Measurements from ENCODE around the gene APMAP.

APMAP gene

GRCh38 chr20:25032065-25032477 is 39.5 kb upstream of the APMAP start:
- H3K9me2 ChIP-seq (ENCODE audit: low read depth, low read length), result no peaks in the 10 kb centered on the region
- no peak overlapping the region for H3K9ac ChIP-seq (ENCODE audit: low read length)
- no peak overlapping the region for H3K27ac ChIP-seq (ENCODE audit: low read depth, low read length, poor library complexity, severe bottlenecking)
- H2AFZ ChIP-seq (ENCODE audit: low read length), result no peak overlapping the region
- H3K4me3 ChIP-seq (ENCODE audit: low read depth, low read length, poor library complexity, severe bottlenecking), result no peak overlapping the region
- H3K4me2 ChIP-seq (ENCODE audit: low read length), result no peak overlapping the region
- H3K27me3 ChIP-seq (ENCODE audit: insufficient read depth, low read length), result no peaks in the 10 kb centered on the region
- H3F3A ChIP-seq (ENCODE audit: insufficient read depth, low read length), result no peaks in the 10 kb centered on the region
- TF ChIP-seq EZH2 (IDR thresholded peaks at IDR 0.05; ENCODE audit: borderline replicate concordance, low read length), result no peak
- H3K79me2 ChIP-seq (ENCODE audit: insufficient read depth, low read length), result no peaks in the 10 kb centered on the region
- H4K20me1 ChIP-seq (ENCODE audit: insufficient read depth, low read length), result no peaks in the 10 kb centered on the region
- no peaks in the 10 kb centered on the region for H3K36me3 ChIP-seq (ENCODE audit: insufficient read depth, low read length)
- H3K4me1 ChIP-seq (ENCODE audit: insufficient read depth, low read length, severe bottlenecking), result peaks cover 17% of the 10 kb centered on the region
- no peaks in the 10 kb centered on the region for H3K9me3 ChIP-seq (ENCODE audit: low read length)

DNA sequence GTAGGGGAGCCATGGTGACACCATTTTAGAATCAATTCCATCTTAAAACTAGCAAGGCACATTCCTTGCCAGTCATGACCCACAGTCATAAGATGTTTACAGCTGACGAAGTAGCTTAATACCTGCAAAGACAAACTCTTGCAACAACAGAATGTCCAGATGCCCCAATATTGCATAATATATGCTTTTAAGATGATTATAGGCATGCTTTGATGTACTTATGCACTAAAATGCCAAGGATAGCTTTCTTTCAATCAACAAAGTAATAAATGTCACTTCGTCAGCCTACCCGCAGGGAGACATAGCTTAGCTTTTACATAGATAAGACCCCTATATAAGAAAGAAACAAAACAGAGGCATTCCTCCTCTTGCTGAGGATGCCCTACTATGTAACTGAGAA is 38.7 kb upstream of the APMAP start:
- Histone ChIP-seq H3K27ac (ENCODE audit: low read depth, low read length, poor library complexity, severe bottlenecking) (no peak overlapping the region), H3K27me3 (ENCODE audit: insufficient read depth, low read length) (no peaks in the 10 kb centered on the region), H3F3A (ENCODE audit: insufficient read depth, low read length) (no peaks in the 10 kb centered on the region), H3K9me2 (ENCODE audit: low read depth, low read length) (no peaks in the 10 kb centered on the region), H3K4me2 (ENCODE audit: low read length) (no peak overlapping the region), H4K20me1 (ENCODE audit: insufficient read depth, low read length) (no peaks in the 10 kb centered on the region), H3K9me3 (ENCODE audit: low read length) (no peaks in the 10 kb centered on the region), H3K9ac (ENCODE audit: low read length) (no peak overlapping the region), H3K4me3 (ENCODE audit: low read depth, low read length, poor library complexity, severe bottlenecking) (no peak overlapping the region), H3K4me1 (ENCODE audit: insufficient read depth, low read length, severe bottlenecking) (peaks cover 8% of the 10 kb centered on the region), H3K36me3 (ENCODE audit: insufficient read depth, low read length) (no peaks in the 10 kb centered on the region), H3K79me2 (ENCODE audit: insufficient read depth, low read length) (no peaks in the 10 kb centered on the region), H2AFZ (ENCODE audit: low read length) (no peak overlapping the region)
- no peak for TF ChIP-seq EZH2 (IDR thresholded peaks at IDR 0.05; ENCODE audit: borderline replicate concordance, low read length)
- TF ChIP-seq, protein P1, sequence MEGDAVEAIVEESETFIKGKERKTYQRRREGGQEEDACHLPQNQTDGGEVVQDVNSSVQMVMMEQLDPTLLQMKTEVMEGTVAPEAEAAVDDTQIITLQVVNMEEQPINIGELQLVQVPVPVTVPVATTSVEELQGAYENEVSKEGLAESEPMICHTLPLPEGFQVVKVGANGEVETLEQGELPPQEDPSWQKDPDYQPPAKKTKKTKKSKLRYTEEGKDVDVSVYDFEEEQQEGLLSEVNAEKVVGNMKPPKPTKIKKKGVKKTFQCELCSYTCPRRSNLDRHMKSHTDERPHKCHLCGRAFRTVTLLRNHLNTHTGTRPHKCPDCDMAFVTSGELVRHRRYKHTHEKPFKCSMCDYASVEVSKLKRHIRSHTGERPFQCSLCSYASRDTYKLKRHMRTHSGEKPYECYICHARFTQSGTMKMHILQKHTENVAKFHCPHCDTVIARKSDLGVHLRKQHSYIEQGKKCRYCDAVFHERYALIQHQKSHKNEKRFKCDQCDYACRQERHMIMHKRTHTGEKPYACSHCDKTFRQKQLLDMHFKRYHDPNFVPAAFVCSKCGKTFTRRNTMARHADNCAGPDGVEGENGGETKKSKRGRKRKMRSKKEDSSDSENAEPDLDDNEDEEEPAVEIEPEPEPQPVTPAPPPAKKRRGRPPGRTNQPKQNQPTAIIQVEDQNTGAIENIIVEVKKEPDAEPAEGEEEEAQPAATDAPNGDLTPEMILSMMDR (IDR thresholded peaks at IDR 0.05; ENCODE audit: low read length), result no peak

GRCh38 chr20:25030649-25031207 is 38.2 kb upstream of the APMAP start:
- H2AFZ ChIP-seq (ENCODE audit: low read length), result no peak overlapping the region
- TF ChIP-seq EZH2 (IDR thresholded peaks at IDR 0.05; ENCODE audit: borderline replicate concordance, low read length), result no peak
- TF ChIP-seq, protein P1 (IDR thresholded peaks at IDR 0.05; ENCODE audit: low read length), result no peak
- no peaks in the 10 kb centered on the region for H3K9me2 ChIP-seq (ENCODE audit: low read depth, low read length)
- H3K79me2 ChIP-seq (ENCODE audit: insufficient read depth, low read length), result no peaks in the 10 kb centered on the region
- H3K36me3 ChIP-seq (ENCODE audit: insufficient read depth, low read length), result no peaks in the 10 kb centered on the region
- H3K4me1 ChIP-seq (ENCODE audit: insufficient read depth, low read length, severe bottlenecking), result peaks cover 3% of the 10 kb centered on the region
- H3F3A ChIP-seq (ENCODE audit: insufficient read depth, low read length), result no peaks in the 10 kb centered on the region
- H3K9me3 ChIP-seq (ENCODE audit: low read length), result no peaks in the 10 kb centered on the region
- H3K4me2 ChIP-seq (ENCODE audit: low read length), result no peak overlapping the region
- H3K27ac ChIP-seq (ENCODE audit: low read depth, low read length, poor library complexity, severe bottlenecking), result no peak overlapping the region
- no peak overlapping the region for H3K9ac ChIP-seq (ENCODE audit: low read length)
- H3K4me3 ChIP-seq (ENCODE audit: low read depth, low read length, poor library complexity, severe bottlenecking), result no peak overlapping the region
- no peaks in the 10 kb centered on the region for H3K27me3 ChIP-seq (ENCODE audit: insufficient read depth, low read length)
- no peaks in the 10 kb centered on the region for H4K20me1 ChIP-seq (ENCODE audit: insufficient read depth, low read length)

DNA sequence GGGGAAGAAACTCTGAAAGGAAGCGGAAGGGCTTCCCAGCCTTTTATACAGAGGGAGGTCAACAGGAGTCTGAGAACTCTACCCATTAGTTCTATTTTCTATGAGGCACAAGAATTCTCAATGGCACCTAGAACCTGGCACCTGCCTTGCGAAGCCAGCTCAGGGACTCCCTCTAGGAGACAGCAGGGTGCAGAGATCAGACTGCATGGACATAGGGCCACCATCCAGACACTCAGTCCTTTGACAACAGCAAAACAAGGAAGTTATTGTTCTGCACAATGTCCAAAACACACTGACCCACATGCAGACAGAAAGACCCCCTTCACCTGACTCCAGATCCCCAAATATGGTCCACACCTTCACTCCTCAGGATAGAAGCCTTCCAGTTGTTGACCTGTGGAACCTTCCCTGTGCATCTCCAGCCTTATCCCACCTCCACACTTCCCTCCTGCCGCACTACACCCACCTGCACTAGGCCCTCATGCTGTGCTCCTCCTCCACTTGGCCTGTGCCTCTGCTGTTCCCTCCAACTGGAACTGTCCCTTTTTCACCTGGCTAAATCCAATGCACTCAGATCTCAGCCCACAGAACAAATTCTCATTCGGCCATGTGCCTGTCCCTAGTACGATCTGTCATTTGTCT is 37.6 kb upstream of the APMAP start:
- Histone ChIP-seq H3K4me2 (ENCODE audit: low read length) (no peak overlapping the region), H3K9me3 (ENCODE audit: low read length) (no peaks in the 10 kb centered on the region), H4K20me1 (ENCODE audit: insufficient read depth, low read length) (no peaks in the 10 kb centered on the region), H3K27ac (ENCODE audit: low read depth, low read length, poor library complexity, severe bottlenecking) (no peak overlapping the region), H3K4me1 (ENCODE audit: insufficient read depth, low read length, severe bottlenecking) (no peaks in the 10 kb centered on the region), H3K4me3 (ENCODE audit: low read depth, low read length, poor library complexity, severe bottlenecking) (no peak overlapping the region), H3K9me2 (ENCODE audit: low read depth, low read length) (no peaks in the 10 kb centered on the region), H3K79me2 (ENCODE audit: insufficient read depth, low read length) (no peaks in the 10 kb centered on the region), H3K36me3 (ENCODE audit: insufficient read depth, low read length) (no peaks in the 10 kb centered on the region), H3K9ac (ENCODE audit: low read length) (no peak overlapping the region), H3F3A (ENCODE audit: insufficient read depth, low read length) (no peaks in the 10 kb centered on the region), H3K27me3 (ENCODE audit: insufficient read depth, low read length) (no peaks in the 10 kb centered on the region), H2AFZ (ENCODE audit: low read length) (no peak overlapping the region)
- TF ChIP-seq EZH2 (IDR thresholded peaks at IDR 0.05; ENCODE audit: borderline replicate concordance, low read length), result no peak
- TF ChIP-seq, protein P1 (IDR thresholded peaks at IDR 0.05; ENCODE audit: low read length), result no peak

Data from OCI-LY1 (cell line).